GM12874 (cell line): Measurements from ENCODE around the gene UNK.

Experiments
- TF ChIP-seq, protein P1 (sequence below): IDR thresholded peaks from 2 replicates; pipeline ENCODE4 v1.5.1; 2011; ENCODE audit warnings: low read depth, mild to moderate bottlenecking, control low read depth, low read length, moderate library complexity; ENCODE audit not compliant: insufficient read depth

UNK gene, protein sequence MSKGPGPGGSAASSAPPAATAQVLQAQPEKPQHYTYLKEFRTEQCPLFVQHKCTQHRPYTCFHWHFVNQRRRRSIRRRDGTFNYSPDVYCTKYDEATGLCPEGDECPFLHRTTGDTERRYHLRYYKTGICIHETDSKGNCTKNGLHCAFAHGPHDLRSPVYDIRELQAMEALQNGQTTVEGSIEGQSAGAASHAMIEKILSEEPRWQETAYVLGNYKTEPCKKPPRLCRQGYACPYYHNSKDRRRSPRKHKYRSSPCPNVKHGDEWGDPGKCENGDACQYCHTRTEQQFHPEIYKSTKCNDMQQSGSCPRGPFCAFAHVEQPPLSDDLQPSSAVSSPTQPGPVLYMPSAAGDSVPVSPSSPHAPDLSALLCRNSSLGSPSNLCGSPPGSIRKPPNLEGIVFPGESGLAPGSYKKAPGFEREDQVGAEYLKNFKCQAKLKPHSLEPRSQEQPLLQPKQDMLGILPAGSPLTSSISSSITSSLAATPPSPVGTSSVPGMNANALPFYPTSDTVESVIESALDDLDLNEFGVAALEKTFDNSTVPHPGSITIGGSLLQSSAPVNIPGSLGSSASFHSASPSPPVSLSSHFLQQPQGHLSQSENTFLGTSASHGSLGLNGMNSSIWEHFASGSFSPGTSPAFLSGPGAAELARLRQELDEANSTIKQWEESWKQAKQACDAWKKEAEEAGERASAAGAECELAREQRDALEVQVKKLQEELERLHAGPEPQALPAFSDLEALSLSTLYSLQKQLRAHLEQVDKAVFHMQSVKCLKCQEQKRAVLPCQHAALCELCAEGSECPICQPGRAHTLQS

DNA sequence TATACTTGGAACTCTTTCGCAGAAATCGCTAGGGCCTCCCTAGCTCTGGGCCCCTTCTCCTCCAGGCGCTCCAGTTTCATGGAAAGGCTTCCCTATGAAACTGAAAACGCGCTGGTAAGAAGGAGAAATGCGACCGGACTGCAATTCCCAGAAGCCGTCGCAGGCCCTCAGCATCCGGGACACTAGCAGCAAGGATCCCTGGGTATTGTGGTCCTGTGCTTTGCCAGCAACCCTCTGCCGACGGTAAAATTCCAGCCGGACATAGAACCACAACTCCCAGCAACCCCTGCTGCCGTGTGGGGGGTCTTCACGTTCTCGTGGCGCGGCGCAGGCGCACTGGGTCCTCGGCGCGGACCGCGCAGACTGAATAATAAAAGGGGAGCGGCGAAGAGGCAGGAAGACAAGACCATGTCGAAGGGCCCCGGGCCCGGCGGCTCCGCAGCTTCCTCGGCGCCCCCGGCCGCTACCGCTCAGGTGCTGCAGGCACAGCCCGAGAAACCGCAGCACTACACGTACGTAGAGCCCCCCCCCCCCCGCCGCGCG is at the start of gene UNK:
Gene UNK (plus strand): TSS at position 334 of the 543 bp plus-strand sequence. CDS start 75 bp downstream, at position 409.
- TF ChIP-seq, protein P1, sequence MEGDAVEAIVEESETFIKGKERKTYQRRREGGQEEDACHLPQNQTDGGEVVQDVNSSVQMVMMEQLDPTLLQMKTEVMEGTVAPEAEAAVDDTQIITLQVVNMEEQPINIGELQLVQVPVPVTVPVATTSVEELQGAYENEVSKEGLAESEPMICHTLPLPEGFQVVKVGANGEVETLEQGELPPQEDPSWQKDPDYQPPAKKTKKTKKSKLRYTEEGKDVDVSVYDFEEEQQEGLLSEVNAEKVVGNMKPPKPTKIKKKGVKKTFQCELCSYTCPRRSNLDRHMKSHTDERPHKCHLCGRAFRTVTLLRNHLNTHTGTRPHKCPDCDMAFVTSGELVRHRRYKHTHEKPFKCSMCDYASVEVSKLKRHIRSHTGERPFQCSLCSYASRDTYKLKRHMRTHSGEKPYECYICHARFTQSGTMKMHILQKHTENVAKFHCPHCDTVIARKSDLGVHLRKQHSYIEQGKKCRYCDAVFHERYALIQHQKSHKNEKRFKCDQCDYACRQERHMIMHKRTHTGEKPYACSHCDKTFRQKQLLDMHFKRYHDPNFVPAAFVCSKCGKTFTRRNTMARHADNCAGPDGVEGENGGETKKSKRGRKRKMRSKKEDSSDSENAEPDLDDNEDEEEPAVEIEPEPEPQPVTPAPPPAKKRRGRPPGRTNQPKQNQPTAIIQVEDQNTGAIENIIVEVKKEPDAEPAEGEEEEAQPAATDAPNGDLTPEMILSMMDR, result no peak

DNA sequence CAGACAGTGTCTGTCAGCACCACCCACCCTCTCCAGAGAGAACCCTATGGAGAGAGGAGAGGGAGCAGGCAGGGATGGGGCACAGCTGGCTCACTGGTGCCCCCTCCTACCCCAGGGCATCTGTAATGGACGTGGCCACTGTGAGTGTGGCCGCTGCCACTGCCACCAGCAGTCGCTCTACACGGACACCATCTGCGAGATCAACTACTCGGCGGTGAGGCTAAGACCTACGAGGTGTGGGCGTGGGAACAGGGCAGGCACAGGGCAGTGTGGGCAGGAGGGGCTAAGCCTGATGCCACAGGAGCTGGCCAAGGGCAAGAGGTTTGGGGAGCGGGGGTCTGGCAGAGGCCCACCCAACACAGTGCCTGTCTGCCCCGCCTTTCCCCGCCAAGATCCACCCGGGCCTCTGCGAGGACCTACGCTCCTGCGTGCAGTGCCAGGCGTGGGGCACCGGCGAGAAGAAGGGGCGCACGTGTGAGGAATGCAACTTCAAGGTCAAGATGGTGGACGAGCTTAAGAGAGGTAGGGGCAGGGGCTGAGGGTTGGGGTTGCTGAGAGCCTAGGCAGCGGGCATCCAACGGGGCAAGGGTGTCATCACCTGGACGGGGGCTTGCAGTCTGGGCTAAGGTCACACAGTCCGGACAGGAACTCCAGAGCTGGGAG is 48.3 kb upstream of the UNK start:
- TF ChIP-seq, protein P1, result no peak

DNA sequence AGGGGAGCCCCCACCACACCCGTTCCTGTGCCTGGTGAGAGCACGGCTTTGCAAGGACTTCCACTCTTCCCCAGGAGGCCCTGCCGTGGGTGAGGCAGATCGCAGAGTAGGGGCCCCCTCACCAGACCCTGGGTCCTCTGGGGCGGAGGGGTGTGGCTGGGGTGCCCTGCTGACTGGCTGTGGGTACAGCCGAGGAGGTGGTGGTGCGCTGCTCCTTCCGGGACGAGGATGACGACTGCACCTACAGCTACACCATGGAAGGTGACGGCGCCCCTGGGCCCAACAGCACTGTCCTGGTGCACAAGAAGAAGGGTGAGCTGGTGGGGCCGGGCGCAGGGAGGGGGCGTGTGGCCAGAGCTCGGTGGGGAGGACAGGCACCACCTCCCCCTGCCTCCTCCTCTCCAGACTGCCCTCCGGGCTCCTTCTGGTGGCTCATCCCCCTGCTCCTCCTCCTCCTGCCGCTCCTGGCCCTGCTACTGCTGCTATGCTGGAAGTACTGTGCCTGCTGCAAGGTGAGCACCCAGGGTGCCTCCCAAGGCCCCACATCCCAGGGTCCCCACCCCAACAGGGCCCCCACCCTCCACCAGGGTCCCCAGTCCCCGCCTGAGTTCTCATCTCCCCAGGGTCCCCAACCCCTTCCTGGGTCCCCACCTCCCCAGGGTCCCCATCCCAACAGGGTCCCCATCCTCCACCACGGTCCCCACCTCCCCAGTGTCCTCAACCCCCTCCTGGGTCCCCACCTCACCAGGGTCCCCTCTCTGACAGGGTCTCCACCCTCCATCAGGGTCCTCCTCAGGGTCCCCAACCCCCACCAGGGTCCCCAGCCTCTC is 47.3 kb upstream of the UNK start:
- TF ChIP-seq, protein P1, result no peak

DNA sequence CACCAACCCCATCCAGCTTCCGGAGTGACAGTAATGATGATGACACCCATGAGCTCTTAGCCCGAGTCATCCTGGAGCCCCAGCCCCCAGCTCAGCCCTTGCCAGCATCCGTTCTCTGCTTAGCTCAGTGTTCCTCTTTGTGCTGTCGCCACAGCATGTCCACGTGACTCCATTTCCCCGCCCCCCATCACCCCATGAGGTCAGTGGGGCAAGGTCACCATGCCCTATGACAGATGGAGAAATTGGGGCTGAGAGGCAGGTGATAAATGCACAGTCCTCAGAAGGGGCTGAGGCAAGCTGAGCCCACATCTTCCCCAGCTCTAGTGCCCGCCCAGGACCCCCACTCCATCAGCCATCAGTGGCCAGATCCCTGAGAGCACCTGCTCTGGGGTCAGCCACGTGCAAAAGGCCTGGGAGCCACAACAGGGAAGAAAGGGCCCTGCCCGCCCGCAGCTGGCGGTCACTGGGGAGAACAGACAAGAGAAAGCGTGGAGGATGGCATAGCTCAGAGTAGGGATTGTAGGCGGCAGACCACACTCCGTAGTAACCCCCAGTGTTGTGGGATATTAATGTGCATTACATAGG is 46.3 kb upstream of the UNK start:
- TF ChIP-seq, protein P1, result no peak

DNA sequence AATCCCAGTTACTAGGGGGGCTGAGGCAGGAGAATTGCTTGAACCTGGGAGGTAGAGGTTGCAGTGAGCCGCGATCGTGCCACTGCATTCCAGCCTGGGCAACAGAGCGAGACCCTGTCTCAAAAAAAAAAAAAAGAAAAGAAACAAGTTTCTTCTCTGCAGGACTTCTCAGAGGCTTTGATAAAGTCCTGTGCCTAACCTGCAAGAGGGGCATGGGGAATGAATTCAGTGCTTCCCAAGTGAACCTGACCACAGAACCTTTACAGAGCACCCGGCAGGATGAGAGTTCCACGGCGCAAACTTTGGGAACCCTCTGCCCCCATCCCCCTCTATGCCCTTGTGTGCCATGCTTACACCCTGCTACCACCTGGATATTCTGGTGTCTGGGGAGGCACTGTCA is 45.4 kb upstream of the UNK start:
- TF ChIP-seq, protein P1, result no peak

DNA sequence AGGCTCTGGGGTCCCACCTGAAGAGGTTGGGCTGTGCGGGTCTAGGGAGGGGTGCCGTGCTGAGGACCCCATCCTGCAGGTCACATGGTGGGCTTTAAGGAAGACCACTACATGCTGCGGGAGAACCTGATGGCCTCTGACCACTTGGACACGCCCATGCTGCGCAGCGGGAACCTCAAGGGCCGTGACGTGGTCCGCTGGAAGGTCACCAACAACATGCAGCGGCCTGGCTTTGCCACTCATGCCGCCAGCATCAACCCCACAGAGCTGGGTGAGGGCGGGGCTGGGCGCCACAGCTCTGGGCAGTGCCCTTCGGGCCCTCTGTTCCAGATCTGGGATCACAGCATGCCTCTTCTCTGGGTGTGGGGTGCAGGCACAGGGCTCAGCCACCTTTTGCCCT is 44.8 kb upstream of the UNK start:
- TF ChIP-seq, protein P1, result no peak
